Measurements from ENCODE around the gene SETD1A. TPM values are rescaled to one million over a fixed set of nuclear protein-coding genes. Genes with fewer than 3 reads are reported as not detected.
A peak's percentile ranks its signal among the peaks of the same experiment; 100 is the strongest.

SETD1A gene
- total and polyA plus RNA-seq, 2 of the 8 experiments (the other 6 are each of a cell fraction or from before 2014, with no cell fraction given), result 4.8 to 29.0 TPM

- peaks cover 0 to 31% (median 22%) of the 10 kb centered on the region in 4 experiments; a peak in 6 of 7 replicates for H3K4me1 ChIP-seq (replicated peaks in 1 of 4; ENCODE audit: control insufficient read depth in 3 of 4, insufficient read depth in 4 of 4, low read length in 3 of 4)
- H2AFZ ChIP-seq (ENCODE audit: low read length), result no peak within 1 kb of the TSS
- H3K18ac ChIP-seq (ENCODE audit: extremely low read depth, low read length), result peak within 1 kb of the TSS; percentile 93
- peaks cover 3 to 12% (median 7%) of the 10 kb centered on the region in 4 experiments; a peak in 7 of 8 replicates for H3K36me3 ChIP-seq (ENCODE audit: control insufficient read depth in 2 of 4, insufficient read depth in 4 of 4, low read length in 3 of 4)
- peak within 1 kb of the TSS; percentile 64 to 98 (median 70) for H3K4me3 ChIP-seq (ENCODE audit: extremely low read depth in 1 of 4, insufficient read depth in 2 of 4, low read depth in 3 of 4, low read length in 4 of 4)
- H3K9me3 ChIP-seq (ENCODE audit: insufficient read depth in 2 of 2, low read depth in 1 of 2, low read length in 1 of 2), result no peaks in the 10 kb centered on the region
- CTCF ChIA-PET (ENCODE audit: partially characterized antibody), result interaction anchor here (1.1 to 1.7 kb wide), 5 partner anchors 7 to 105 kb away, joined by 3 to 10 read pairs (median 4); no protein-coding TSS in a partner anchor
- H4K20me1 ChIP-seq (replicated peaks in 1 of 2; ENCODE audit: control insufficient read depth in 1 of 2, insufficient read depth in 2 of 2, low read length in 2 of 2), result peaks cover 0 to 10% of the 10 kb centered on the region in 2 experiments
- H2AK5ac ChIP-seq (ENCODE audit: low read depth, low read length), result 0 out of 2 replicates have a peak within 1 kb of the TSS, but pooled peaks have one; percentile 10
- peak within 1 kb of the TSS; percentile 85 to 95 for H3K4me2 ChIP-seq (ENCODE audit: insufficient read depth in 1 of 2, low read depth in 2 of 2, low read length in 2 of 2)
- DNase-seq (ENCODE audit: low read depth in 1 of 2, low spot score in 2 of 2), result peak in 1 of 2 experiments; percentile 79
- peak within 1 kb of the TSS; percentile 50 for H2BK12ac ChIP-seq (ENCODE audit: low read depth, low read length)
- H2BK15ac ChIP-seq (ENCODE audit: low read length), result peak within 1 kb of the TSS; percentile 29; the same call in 1 of the 2 replicates
- H3K79me2 ChIP-seq (ENCODE audit: control insufficient read depth in 1 of 2, insufficient read depth in 2 of 2, low read length in 2 of 2), result no peaks in the 10 kb centered on the region
- peak within 1 kb of the TSS; percentile 97 for H3K56ac ChIP-seq (replicated peaks; ENCODE audit: insufficient read length, low read depth, low read length)
- FAIRE-seq, result no peak
- no peak within 1 kb of the TSS for H2BK20ac ChIP-seq (ENCODE audit: low read length)
- H3K79me1 ChIP-seq (ENCODE audit: low read depth, low read length), result no peaks in the 10 kb centered on the region
- peak within 1 kb of the TSS; percentile 90 for H4K8ac ChIP-seq (ENCODE audit: extremely low read depth, insufficient read depth, low read length)
- no peaks in the 10 kb centered on the region for H3K27me3 ChIP-seq (replicated peaks in 1 of 4; ENCODE audit: control insufficient read depth in 3 of 4, extremely low read depth in 1 of 4, insufficient read depth in 3 of 4, low read length in 3 of 4)
- peak within 1 kb of the TSS; percentile 58 to 70 (median 70) for H3K9ac ChIP-seq (replicated peaks in 1 of 4; ENCODE audit: extremely low read depth in 1 of 4, low read depth in 3 of 4, low read length in 3 of 4)
- H4K91ac ChIP-seq (replicated peaks; ENCODE audit: insufficient read length, low read length), result peak within 1 kb of the TSS; percentile 82
- peak within 1 kb of the TSS; percentile 91; the same call in 1 of the 2 replicates for H2BK5ac ChIP-seq (ENCODE audit: low read depth, low read length)
- peaks cover 12% of the 10 kb centered on the region for H3K23me2 ChIP-seq (ENCODE audit: low read depth, low read length)
- WGBS, 2 experiments (ENCODE audit: extremely low coverage in 1 of 2, insufficient coverage in 1 of 2, insufficient read length in 1 of 2, insufficient replicate concordance in 2 of 2, low coverage in 1 of 2, low lambda C conversion rate in 2 of 2, missing lambda C conversion rate in 1 of 2), result 2% methylated on average over 29 of the region's 70 CpGs; no CpG with 5 or more reads in 1 of the 2 experiments
- H3K23ac ChIP-seq (ENCODE audit: insufficient read length), result no peak within 1 kb of the TSS
- POLR2A ChIA-PET (ENCODE audit: partially characterized antibody), result interaction anchor here (0.7 to 4.4 kb wide), 20 partner anchors 8 to 268 kb away, joined by 3 to 23 read pairs (median 4); partner anchors contain the start of genes CTF1, FBXL19, HSD3B7 and PYDC1
- H2BK120ac ChIP-seq (replicated peaks; ENCODE audit: low read depth, low read length), result no peak within 1 kb of the TSS
- H3K4ac ChIP-seq (replicated peaks; ENCODE audit: insufficient read length, low read depth, low read length), result peak within 1 kb of the TSS; percentile 98
- peak within 1 kb of the TSS; percentile 89 for H3K27ac ChIP-seq (ENCODE audit: low read depth, low read length)
- H3K14ac ChIP-seq (ENCODE audit: insufficient read length), result no peak within 1 kb of the TSS
- H4K5ac ChIP-seq (ENCODE audit: insufficient read length, low read depth, low read length), result peak within 1 kb of the TSS; percentile 90
- no peak for TF ChIP-seq RNF2 (IDR thresholded peaks at IDR 0.05; ENCODE audit: borderline replicate concordance, low read depth, low read length, missing control alignments, poor library complexity, severe bottlenecking)
- TF ChIP-seq TAF1 (IDR thresholded peaks at IDR 0.05; ENCODE audit: low read depth, low read length), result peak; percentile 52; the same call in 1 of the 2 replicates
- no peak for TF ChIP-seq BACH1 (IDR thresholded peaks at IDR 0.05; ENCODE audit: low read length)
- TF ChIP-seq EP300 (IDR thresholded peaks at IDR 0.05; ENCODE audit: borderline replicate concordance in 1 of 2, low read depth in 2 of 2, low read length in 2 of 2), result no peak
- TF ChIP-seq CHD1 (IDR thresholded peaks at IDR 0.05; ENCODE audit: low read depth, low read length), result no peak
- TF ChIP-seq CREB1 (IDR thresholded peaks at IDR 0.05), result no peak
- peak in 1 of 2 experiments; percentile 18; a peak in 1 of 4 replicates for TF ChIP-seq HDAC2 (IDR thresholded peaks at IDR 0.05; ENCODE audit: borderline replicate concordance in 1 of 2, low read depth in 2 of 2, low read length in 2 of 2)
- TF ChIP-seq RBBP5 (IDR thresholded peaks at IDR 0.05; ENCODE audit: borderline replicate concordance, low read depth, low read length), result no peak
- no peak for TF ChIP-seq BRCA1 (IDR thresholded peaks at IDR 0.05; ENCODE audit: low read depth, low read length)
- TF ChIP-seq POLR2A (IDR thresholded peaks at IDR 0.05; ENCODE audit: control extremely low read depth in 1 of 2, low read depth in 2 of 2, low read length in 2 of 2), result peak; percentile 25 to 76
These were observed 8.6 kb upstream of the SETD1A start, which contains the start of gene ORAI3 for GRCh38 chr16:30948667-30949649. Gene ORAI3 (plus strand): TSS chr16:30949068. CDS start chr16:30949290, 222 bp downstream.

Data from H1 (cell line).